GM12875 (cell line): Measurements from ENCODE around the gene SAMD4B.

Source experiments
- H3K4me3 ChIP-seq: one replicate; pipeline ENCODE4 v1.5.1; 2011; ENCODE audit warnings: low read depth, low read length, control low read depth
- TF ChIP-seq, protein P1 (sequence below): IDR thresholded peaks from 2 replicates; pipeline ENCODE4 v1.5.1; 2011; ENCODE audit warnings: low read depth, mild to moderate bottlenecking, control low read depth, inconsistent platforms, low read length, moderate library complexity, borderline replicate concordance; ENCODE audit not compliant: insufficient read depth

Gene SAMD4B

DNA sequence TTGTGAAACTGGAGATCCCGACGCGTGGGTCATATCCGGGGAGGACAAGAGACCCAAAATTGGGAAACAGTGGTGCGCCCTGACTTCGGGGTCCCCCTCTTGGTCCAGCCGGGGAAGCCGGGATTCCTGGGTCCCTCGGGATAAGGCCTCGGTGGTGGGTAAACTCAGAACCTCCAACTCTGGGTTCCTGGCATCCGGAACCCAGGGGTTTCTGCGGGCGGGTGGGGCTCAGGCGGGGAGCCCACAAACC is 65.1 kb downstream of the SAMD4B start:
- TF ChIP-seq, protein P1, sequence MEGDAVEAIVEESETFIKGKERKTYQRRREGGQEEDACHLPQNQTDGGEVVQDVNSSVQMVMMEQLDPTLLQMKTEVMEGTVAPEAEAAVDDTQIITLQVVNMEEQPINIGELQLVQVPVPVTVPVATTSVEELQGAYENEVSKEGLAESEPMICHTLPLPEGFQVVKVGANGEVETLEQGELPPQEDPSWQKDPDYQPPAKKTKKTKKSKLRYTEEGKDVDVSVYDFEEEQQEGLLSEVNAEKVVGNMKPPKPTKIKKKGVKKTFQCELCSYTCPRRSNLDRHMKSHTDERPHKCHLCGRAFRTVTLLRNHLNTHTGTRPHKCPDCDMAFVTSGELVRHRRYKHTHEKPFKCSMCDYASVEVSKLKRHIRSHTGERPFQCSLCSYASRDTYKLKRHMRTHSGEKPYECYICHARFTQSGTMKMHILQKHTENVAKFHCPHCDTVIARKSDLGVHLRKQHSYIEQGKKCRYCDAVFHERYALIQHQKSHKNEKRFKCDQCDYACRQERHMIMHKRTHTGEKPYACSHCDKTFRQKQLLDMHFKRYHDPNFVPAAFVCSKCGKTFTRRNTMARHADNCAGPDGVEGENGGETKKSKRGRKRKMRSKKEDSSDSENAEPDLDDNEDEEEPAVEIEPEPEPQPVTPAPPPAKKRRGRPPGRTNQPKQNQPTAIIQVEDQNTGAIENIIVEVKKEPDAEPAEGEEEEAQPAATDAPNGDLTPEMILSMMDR: no peak
- H3K4me3 ChIP-seq: peak overlapping the region; percentile 95

- peak overlapping the region; percentile 95 for H3K4me3 ChIP-seq
- TF ChIP-seq, protein P1: no peak
Observed at GRCh38 chr19:39407660-39408391, 65.6 kb downstream of the SAMD4B start.

GRCh38 chr19:39408392-39409207 is 66.4 kb downstream of the SAMD4B start:
- peak overlapping the region; percentile 95 for H3K4me3 ChIP-seq
- TF ChIP-seq, protein P1: no peak

- peak overlapping the region; percentile 95 for H3K4me3 ChIP-seq
- TF ChIP-seq, protein P1: no peak
Observed at GRCh38 chr19:39409208-39410016, 67.2 kb downstream of the SAMD4B start.

GRCh38 chr19:39410017-39410830 is 68.0 kb downstream of the SAMD4B start:
- H3K4me3 ChIP-seq: peak overlapping the region; percentile 58
- TF ChIP-seq, protein P1: no peak

GRCh38 chr19:39410831-39411080 is 68.5 kb downstream of the SAMD4B start:
- H3K4me3 ChIP-seq: no peak overlapping the region
- TF ChIP-seq, protein P1: no peak
